Measurements from ENCODE around the gene MAML2. TPM values are rescaled to one million over a fixed set of nuclear protein-coding genes. Genes with fewer than 3 reads are reported as not detected.

MAML2 gene
- total RNA-seq, 2 experiments from 2014 or later: 0.15 to 1.0 TPM

DNA sequence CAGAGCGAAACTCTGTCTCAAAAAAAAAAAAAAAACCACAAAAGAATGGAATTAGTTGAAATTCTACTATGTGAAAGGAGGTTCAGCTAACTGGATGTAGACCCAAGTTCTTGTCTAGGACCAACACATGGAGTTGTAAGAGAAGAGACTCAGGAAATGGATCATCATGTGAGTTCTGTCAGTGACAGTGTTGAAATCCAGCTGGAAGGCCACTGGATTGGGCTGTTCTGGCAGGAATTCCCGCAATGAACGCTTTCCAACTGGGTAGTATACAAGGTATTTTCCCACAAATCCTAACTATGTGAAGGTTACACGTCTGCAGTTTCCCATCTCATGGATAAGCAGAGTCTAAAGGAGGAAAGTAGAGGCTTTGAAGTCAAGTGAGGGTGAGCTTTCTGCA lies 151.2 kb downstream of the MAML2 start:
- Histone ChIP-seq H3K36me3 (ENCODE audit: insufficient read depth, low read length) (no peaks in the 10 kb centered on the region), H4K20me1 (ENCODE audit: insufficient read depth, low read length) (no peaks in the 10 kb centered on the region), H3K4me1 (ENCODE audit: insufficient read depth, low read length, poor library complexity, severe bottlenecking) (no peaks in the 10 kb centered on the region), H3K9me3 (ENCODE audit: low read length) (no peaks in the 10 kb centered on the region), H3K4me3 (ENCODE audit: low read depth, low read length, poor library complexity, severe bottlenecking) (no peak overlapping the region), H3K27ac (ENCODE audit: low read depth, low read length, poor library complexity, severe bottlenecking) (no peak overlapping the region), H3K9me2 (ENCODE audit: insufficient read depth, low read length) (no peaks in the 10 kb centered on the region), H2AFZ (ENCODE audit: low read length) (no peak overlapping the region), H3K79me2 (ENCODE audit: insufficient read depth, low read depth, low read length) (no peaks in the 10 kb centered on the region), H3K4me2 (ENCODE audit: low read length) (no peak overlapping the region)
- ChIA-PET POLR2A (interaction anchor here (0.7 kb wide), 1 partner anchor 15 kb away, joined by 4 read pairs; no protein-coding TSS in a partner anchor), CTCF (ENCODE audit: unreplicated experiment) (no interaction called here)
- TF ChIP-seq, protein P1, sequence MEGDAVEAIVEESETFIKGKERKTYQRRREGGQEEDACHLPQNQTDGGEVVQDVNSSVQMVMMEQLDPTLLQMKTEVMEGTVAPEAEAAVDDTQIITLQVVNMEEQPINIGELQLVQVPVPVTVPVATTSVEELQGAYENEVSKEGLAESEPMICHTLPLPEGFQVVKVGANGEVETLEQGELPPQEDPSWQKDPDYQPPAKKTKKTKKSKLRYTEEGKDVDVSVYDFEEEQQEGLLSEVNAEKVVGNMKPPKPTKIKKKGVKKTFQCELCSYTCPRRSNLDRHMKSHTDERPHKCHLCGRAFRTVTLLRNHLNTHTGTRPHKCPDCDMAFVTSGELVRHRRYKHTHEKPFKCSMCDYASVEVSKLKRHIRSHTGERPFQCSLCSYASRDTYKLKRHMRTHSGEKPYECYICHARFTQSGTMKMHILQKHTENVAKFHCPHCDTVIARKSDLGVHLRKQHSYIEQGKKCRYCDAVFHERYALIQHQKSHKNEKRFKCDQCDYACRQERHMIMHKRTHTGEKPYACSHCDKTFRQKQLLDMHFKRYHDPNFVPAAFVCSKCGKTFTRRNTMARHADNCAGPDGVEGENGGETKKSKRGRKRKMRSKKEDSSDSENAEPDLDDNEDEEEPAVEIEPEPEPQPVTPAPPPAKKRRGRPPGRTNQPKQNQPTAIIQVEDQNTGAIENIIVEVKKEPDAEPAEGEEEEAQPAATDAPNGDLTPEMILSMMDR (conservative IDR thresholded peaks at IDR 0.05; ENCODE audit: low read length): no peak
- no peak for TF ChIP-seq EZH2phosphoT487 (IDR thresholded peaks at IDR 0.05; ENCODE audit: borderline replicate concordance, low read depth, low read length)
- intact Hi-C loops (cut with micrococcal nuclease; ENCODE audit: unreplicated experiment): no loop called here
- no TSS peak for BruUV-seq (replicated peaks)
- DNase-seq (ENCODE audit: low spot score): no peak

DNA sequence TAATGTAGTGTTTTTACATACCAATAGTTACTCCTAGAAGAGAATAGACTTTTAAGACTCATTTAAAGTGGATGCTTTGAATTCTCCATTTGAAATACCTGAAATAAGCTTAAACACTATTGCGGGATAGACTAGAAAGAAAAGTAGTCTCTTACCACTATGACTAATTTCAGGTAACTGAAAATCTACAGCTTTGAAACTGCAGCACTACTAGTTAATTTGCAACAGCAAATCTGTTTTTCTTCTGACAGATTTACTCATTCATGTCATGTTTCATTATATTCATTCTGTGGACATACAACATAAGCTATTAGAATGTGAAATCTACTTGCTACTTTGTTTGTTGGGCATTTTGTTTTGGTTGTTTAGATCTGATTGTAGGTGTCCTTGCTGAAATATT lies 153.6 kb downstream of the MAML2 start:
- Histone ChIP-seq H3K79me2 (ENCODE audit: insufficient read depth, low read depth, low read length) (no peaks in the 10 kb centered on the region), H3K36me3 (ENCODE audit: insufficient read depth, low read length) (no peaks in the 10 kb centered on the region), H3K4me3 (ENCODE audit: low read depth, low read length, poor library complexity, severe bottlenecking) (no peak overlapping the region), H3K4me1 (ENCODE audit: insufficient read depth, low read length, poor library complexity, severe bottlenecking) (peaks cover 16% of the 10 kb centered on the region), H4K20me1 (ENCODE audit: insufficient read depth, low read length) (peaks cover 7% of the 10 kb centered on the region), H2AFZ (ENCODE audit: low read length) (no peak overlapping the region), H3K27ac (ENCODE audit: low read depth, low read length, poor library complexity, severe bottlenecking) (no peak overlapping the region), H3K4me2 (ENCODE audit: low read length) (no peak overlapping the region), H3K9me2 (ENCODE audit: insufficient read depth, low read length) (no peaks in the 10 kb centered on the region), H3K9me3 (ENCODE audit: low read length) (no peaks in the 10 kb centered on the region)
- intact Hi-C loops (cut with micrococcal nuclease; ENCODE audit: unreplicated experiment): no loop called here
- CTCF ChIA-PET (ENCODE audit: unreplicated experiment): interaction anchor here (0.7 kb wide), 1 partner anchor 154 kb away, joined by 4 read pairs; the partner anchor contains the start of gene MAML2
- DNase-seq (ENCODE audit: low spot score): no peak
- BruUV-seq (replicated peaks): no TSS peak
- TF ChIP-seq, protein P1 (conservative IDR thresholded peaks at IDR 0.05; ENCODE audit: low read length): no peak
- TF ChIP-seq EZH2phosphoT487 (IDR thresholded peaks at IDR 0.05; ENCODE audit: borderline replicate concordance, low read depth, low read length): no peak
- POLR2A ChIA-PET: interaction anchor here (0.6 to 1.2 kb wide), 3 partner anchors 25 to 153 kb away, joined by 3 to 4 read pairs (median 3); no protein-coding TSS in a partner anchor

DNA sequence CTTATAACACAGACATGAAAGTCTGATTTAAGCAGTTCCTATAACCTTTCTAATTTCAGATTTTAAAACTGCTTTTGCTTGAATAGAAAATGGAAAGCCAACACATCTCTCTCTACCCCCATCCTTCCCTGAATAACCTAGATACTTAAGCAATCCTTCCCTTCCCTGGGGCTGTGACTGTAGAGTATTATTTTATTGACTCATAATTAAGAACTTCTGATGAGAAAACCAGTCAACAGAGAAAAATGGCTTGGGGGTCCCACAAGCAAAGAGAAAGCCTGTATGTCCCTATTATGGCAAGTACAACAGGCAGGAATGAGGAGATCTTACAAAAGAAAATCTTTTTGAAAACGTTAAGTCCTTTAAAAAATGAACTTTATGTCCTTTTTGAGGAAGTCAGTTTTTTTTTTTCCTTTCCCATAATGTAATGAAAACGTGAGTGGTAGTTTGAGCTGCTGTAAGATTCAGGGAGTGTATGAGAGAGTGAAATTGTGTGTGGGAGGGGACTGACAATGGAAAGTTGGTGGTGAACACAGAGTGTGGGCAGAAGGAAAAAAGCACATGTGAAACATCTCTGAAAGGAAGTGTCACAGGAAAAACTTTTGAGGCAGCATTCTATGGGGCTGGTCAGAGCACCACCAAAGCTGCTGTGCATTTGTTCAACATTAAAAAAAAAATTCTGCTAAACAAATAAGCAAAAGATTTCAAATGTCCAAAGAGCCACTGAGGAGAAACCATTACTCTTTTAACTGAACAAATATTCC lies 154.6 kb downstream of the MAML2 start:
- no TSS peak for BruUV-seq (replicated peaks)
- ChIA-PET POLR2A (interaction anchor here (0.6 to 1.2 kb wide), 3 partner anchors 26 to 516 kb away, joined by 3 to 4 read pairs (median 3); no protein-coding TSS in a partner anchor), CTCF (ENCODE audit: unreplicated experiment) (no interaction called here)
- no peak for DNase-seq (ENCODE audit: low spot score)
- intact Hi-C loops (cut with micrococcal nuclease; ENCODE audit: unreplicated experiment): no loop called here
- peaks cover 16% of the 10 kb centered on the region for H3K4me1 ChIP-seq (ENCODE audit: insufficient read depth, low read length, poor library complexity, severe bottlenecking)
- no peaks in the 10 kb centered on the region for H3K9me3 ChIP-seq (ENCODE audit: low read length)
- no peaks in the 10 kb centered on the region for H3K79me2 ChIP-seq (ENCODE audit: insufficient read depth, low read depth, low read length)
- no peaks in the 10 kb centered on the region for H3K9me2 ChIP-seq (ENCODE audit: insufficient read depth, low read length)
- no peak overlapping the region for H3K4me2 ChIP-seq (ENCODE audit: low read length)
- H3K27ac ChIP-seq (ENCODE audit: low read depth, low read length, poor library complexity, severe bottlenecking): no peak overlapping the region
- peaks cover 7% of the 10 kb centered on the region for H4K20me1 ChIP-seq (ENCODE audit: insufficient read depth, low read length)
- no peak for TF ChIP-seq EZH2phosphoT487 (IDR thresholded peaks at IDR 0.05; ENCODE audit: borderline replicate concordance, low read depth, low read length)
- TF ChIP-seq, protein P1 (conservative IDR thresholded peaks at IDR 0.05; ENCODE audit: low read length): no peak
- no peak overlapping the region for H2AFZ ChIP-seq (ENCODE audit: low read length)
- no peaks in the 10 kb centered on the region for H3K36me3 ChIP-seq (ENCODE audit: insufficient read depth, low read length)
- no peak overlapping the region for H3K4me3 ChIP-seq (ENCODE audit: low read depth, low read length, poor library complexity, severe bottlenecking)
